Mesothelial cell of epicardium (in vitro differentiated cells): ENCODE measurements around the gene IFNK. TPM values are rescaled to one million over a fixed set of nuclear protein-coding genes. Genes with fewer than 3 reads are reported as not detected.

Experiments
- DNase-seq, 2 experiments: peaks; one replicate each; pipeline ENCODE4 v3.0.0; 2021; ENCODE audit warnings: low spot score in 2 of 2; ENCODE audit not compliant: unreplicated experiment in 2 of 2
- H3K27ac Mint-ChIP-seq: 2 replicates; pipeline ENCODE4 v1.8.0; 2021; ENCODE audit warnings: mixed read lengths
- H3K27me3 Mint-ChIP-seq: 2 replicates; pipeline ENCODE4 v1.8.0; 2021; ENCODE audit warnings: low read depth, mixed read lengths
- H3K36me3 Mint-ChIP-seq: 2 replicates; pipeline ENCODE4 v1.8.0; 2021; ENCODE audit warnings: mixed read lengths
- H3K4me1 Mint-ChIP-seq: 2 replicates; pipeline ENCODE4 v1.8.0; 2021; ENCODE audit warnings: mixed read lengths
- H3K4me3 Mint-ChIP-seq: 2 replicates; pipeline ENCODE4 v1.8.0; 2021; ENCODE audit warnings: mild to moderate bottlenecking, moderate library complexity, mixed read lengths
- H3K9me3 Mint-ChIP-seq: 2 replicates; pipeline ENCODE4 v1.8.0; 2021; ENCODE audit warnings: mixed read lengths
- total RNA-seq: library from RNA; stranded (reverse); gene quantifications from 3 replicates; pipeline ENCODE4 v1.2.1, GENCODE V29; 2021
- TF ChIP-seq, protein P1 (sequence below): fragments of 200-600 bp; sonication (generic); IDR thresholded peaks from one replicate; pipeline ENCODE4 v1.5.0; 2021; ENCODE audit warnings: antibody characterized with exemption; ENCODE audit not compliant: unreplicated experiment

The IFNK gene
- total RNA-seq, 1 donor from 2014 or later: not detected

DNA sequence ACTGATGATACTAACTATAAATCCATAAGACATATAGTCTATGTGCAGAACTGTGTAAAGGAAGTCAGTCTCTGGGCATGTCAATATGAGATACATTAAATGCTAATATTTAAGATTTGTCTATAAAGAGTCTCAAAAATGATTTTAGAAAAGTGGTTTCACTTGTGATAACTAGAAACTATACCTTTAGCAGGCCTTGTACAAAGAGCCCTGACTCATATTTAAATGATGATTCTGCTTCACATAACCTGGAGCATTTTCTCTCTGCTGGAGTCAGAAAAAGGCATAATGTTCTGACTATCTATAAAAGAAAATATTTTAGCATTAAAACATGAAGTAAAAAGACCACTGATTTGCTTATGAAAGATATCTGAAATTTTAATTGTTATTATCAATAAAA is 34.2 kb downstream of the IFNK start:
- DNase-seq: no peak
- H3K36me3 Mint-ChIP-seq: peaks cover 22% of the 10 kb centered on the region
- no peak overlapping the region for H3K4me3 Mint-ChIP-seq
- H3K4me1 Mint-ChIP-seq: peaks cover 5% of the 10 kb centered on the region
- TF ChIP-seq, protein P1, sequence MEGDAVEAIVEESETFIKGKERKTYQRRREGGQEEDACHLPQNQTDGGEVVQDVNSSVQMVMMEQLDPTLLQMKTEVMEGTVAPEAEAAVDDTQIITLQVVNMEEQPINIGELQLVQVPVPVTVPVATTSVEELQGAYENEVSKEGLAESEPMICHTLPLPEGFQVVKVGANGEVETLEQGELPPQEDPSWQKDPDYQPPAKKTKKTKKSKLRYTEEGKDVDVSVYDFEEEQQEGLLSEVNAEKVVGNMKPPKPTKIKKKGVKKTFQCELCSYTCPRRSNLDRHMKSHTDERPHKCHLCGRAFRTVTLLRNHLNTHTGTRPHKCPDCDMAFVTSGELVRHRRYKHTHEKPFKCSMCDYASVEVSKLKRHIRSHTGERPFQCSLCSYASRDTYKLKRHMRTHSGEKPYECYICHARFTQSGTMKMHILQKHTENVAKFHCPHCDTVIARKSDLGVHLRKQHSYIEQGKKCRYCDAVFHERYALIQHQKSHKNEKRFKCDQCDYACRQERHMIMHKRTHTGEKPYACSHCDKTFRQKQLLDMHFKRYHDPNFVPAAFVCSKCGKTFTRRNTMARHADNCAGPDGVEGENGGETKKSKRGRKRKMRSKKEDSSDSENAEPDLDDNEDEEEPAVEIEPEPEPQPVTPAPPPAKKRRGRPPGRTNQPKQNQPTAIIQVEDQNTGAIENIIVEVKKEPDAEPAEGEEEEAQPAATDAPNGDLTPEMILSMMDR: no peak
- no peaks in the 10 kb centered on the region for H3K27me3 Mint-ChIP-seq
- peaks cover 3% of the 10 kb centered on the region for H3K9me3 Mint-ChIP-seq
- H3K27ac Mint-ChIP-seq: no peak overlapping the region

DNA sequence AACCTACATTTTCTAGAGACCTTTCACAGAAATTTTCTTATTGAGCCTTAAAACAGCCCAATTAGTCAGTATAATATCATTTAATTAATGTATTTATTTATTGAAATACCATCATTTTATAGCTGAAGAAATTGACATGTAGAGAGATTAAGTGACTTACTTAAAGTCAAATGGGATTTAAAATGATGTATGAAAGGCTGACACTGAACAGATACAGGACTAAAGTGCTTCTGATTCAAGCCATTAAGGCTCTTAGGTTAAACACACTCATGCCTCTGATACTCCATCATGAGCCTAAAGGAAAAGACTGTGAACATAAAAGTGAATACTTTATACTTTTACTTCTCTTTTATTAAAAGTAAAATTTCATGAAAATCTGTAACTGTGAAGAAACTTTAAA is 36.4 kb downstream of the IFNK start:
- H3K27me3 Mint-ChIP-seq: no peaks in the 10 kb centered on the region
- peaks cover 5% of the 10 kb centered on the region for H3K4me1 Mint-ChIP-seq
- H3K27ac Mint-ChIP-seq: no peak overlapping the region
- DNase-seq: no peak
- TF ChIP-seq, protein P1: no peak
- H3K36me3 Mint-ChIP-seq: peaks cover 10% of the 10 kb centered on the region
- no peak overlapping the region for H3K4me3 Mint-ChIP-seq
- H3K9me3 Mint-ChIP-seq: no peaks in the 10 kb centered on the region

DNA sequence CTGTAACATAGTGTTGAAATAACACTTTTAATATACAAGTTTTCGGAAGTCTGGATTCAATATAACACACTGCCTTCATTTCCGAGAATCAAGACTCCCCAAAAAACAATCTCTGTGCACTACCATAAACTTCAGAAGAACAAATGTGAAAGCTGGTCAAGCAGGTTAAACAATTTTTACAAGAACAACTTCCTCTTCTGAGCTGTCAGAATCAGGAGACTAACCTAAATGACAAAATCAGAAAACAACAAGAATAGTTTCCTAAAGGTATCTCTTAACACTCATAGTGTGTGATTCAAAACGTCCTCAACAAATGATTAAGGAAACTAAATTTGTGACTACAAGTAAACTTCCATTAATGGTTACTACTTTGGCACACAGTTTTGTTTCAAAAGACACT is 37.6 kb downstream of the IFNK start:
- DNase-seq: no peak
- no peak overlapping the region for H3K4me3 Mint-ChIP-seq
- no peaks in the 10 kb centered on the region for H3K9me3 Mint-ChIP-seq
- no peak overlapping the region for H3K27ac Mint-ChIP-seq
- H3K4me1 Mint-ChIP-seq: peaks cover 5% of the 10 kb centered on the region
- H3K36me3 Mint-ChIP-seq: peaks cover 12% of the 10 kb centered on the region
- TF ChIP-seq, protein P1: no peak
- no peaks in the 10 kb centered on the region for H3K27me3 Mint-ChIP-seq

DNA sequence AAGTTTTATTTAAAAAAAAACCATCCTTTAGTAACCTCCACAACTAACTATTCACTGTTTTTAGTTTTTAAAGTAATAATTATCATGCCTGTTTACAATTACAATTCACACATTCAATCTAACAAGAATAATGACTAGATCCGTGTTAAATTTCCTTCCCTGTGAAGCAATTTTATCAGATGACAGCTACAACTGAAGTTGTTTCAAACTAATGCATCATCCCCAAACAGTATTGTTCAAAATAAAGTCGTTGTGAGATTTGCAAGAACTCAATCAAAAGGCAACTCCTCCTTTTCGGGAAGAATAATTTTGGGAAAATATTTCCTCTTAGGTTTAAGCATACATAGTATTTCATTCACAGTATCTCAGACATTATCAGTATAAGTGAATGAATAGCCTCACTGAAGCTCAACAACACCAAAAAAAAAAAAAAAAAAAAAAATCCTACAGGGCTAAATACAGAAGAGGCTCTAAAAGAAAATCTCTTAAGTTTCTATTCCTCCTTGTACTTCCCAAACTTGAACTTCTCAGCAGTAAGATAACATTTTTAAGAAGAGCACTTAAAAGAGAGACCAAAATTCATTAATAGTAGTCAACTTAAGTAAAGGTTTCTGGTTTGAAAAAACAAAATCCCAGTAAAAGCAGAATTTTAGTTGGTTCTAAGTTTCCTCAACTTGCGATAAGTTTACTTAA is 39.8 kb downstream of the IFNK start:
- Mint-ChIP-seq H3K27me3 (no peaks in the 10 kb centered on the region), H3K4me1 (peaks cover 5% of the 10 kb centered on the region), H3K36me3 (peaks cover 13% of the 10 kb centered on the region), H3K27ac (no peak overlapping the region), H3K4me3 (no peak overlapping the region), H3K9me3 (no peaks in the 10 kb centered on the region)
- TF ChIP-seq, protein P1: no peak
- DNase-seq: no peak

DNA sequence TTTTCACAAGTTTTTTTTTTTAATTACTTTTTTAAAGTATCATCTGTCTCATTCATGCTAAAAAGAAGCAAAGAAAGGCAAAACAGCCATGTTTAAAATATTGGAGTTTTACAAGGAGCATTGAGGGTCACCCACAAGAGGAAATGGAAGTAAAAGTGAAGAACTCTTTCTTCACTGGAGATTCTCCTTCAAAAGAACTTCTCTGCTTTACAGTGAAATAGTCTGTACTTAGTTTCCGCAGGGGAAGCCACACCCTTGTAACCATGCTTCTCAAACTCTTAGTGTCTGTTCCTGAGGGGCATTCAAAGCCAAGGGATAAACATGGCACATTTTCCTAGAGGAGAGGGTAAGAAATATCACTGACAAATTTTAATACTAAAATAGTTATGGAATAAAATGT is 40.6 kb downstream of the IFNK start:
- Mint-ChIP-seq H3K4me3 (no peak overlapping the region), H3K27me3 (no peaks in the 10 kb centered on the region), H3K36me3 (peaks cover 13% of the 10 kb centered on the region), H3K4me1 (peaks cover 5% of the 10 kb centered on the region), H3K9me3 (no peaks in the 10 kb centered on the region), H3K27ac (no peak overlapping the region)
- DNase-seq: no peak
- TF ChIP-seq, protein P1: no peak

DNA sequence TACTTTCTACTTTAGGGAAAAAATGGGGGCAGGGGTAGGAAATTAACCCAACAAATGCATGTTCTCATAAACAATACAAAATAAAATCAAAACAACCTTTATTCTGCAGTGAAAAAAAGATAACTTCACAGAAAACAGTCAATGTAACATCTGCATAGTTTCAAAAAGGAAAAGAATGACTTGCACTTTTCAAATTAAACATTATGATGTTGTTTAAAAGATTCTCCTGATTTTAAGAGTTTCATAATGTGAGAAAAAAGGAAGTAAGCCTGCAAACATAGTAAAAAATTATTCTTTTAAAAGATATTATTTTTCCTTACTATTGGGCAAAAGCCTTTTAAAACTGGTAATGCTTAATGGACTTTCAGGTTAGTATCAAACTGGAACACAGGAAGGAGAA is 41.6 kb downstream of the IFNK start:
- DNase-seq: no peak
- Mint-ChIP-seq H3K4me3 (no peak overlapping the region), H3K4me1 (peaks cover 6% of the 10 kb centered on the region), H3K27ac (no peak overlapping the region), H3K36me3 (peaks cover 13% of the 10 kb centered on the region), H3K27me3 (no peaks in the 10 kb centered on the region), H3K9me3 (no peaks in the 10 kb centered on the region)
- TF ChIP-seq, protein P1: no peak
